Measurements from ENCODE around the gene ALKBH2. TPM values are rescaled to one million over a fixed set of nuclear protein-coding genes. Genes with fewer than 3 reads are reported as not detected.

The ALKBH2 gene
- total and polyA plus RNA-seq, 2 of the 8 experiments (the other 6 are each of a cell fraction or from before 2014, with no cell fraction given): 19.1 to 22.5 TPM

- peak; percentile 39; the same call in 1 of the 2 replicates for TF ChIP-seq E2F6 (IDR thresholded peaks at IDR 0.05)
- TF ChIP-seq ASH2L (IDR thresholded peaks at IDR 0.05; ENCODE audit: low read length): peak; percentile 98
- TF ChIP-seq KDM5A (IDR thresholded peaks at IDR 0.05; ENCODE audit: low read length): peak; percentile 92
- no peak for TF ChIP-seq SUZ12 (IDR thresholded peaks at IDR 0.05; ENCODE audit: low read length)
- TF ChIP-seq NANOG (IDR thresholded peaks at IDR 0.05; ENCODE audit: insufficient read depth, low read depth, low read length, poor library complexity, severe bottlenecking): no peak
- peak; percentile 62; the same call in 1 of the 2 replicates for TF ChIP-seq GTF2F1 (IDR thresholded peaks at IDR 0.05; ENCODE audit: borderline replicate concordance, low read depth, low read length)
- TF ChIP-seq RNF2 (IDR thresholded peaks at IDR 0.05; ENCODE audit: borderline replicate concordance, low read depth, low read length, missing control alignments, poor library complexity, severe bottlenecking): no peak
- TF ChIP-seq HDAC2 (IDR thresholded peaks at IDR 0.05; ENCODE audit: borderline replicate concordance in 1 of 2, low read depth in 2 of 2, low read length in 2 of 2): peak; percentile 22 to 81; a peak in 1 of 4 replicates
- TF ChIP-seq ATF2 (IDR thresholded peaks at IDR 0.05; ENCODE audit: low read length): peak; percentile 73
- TF ChIP-seq SRF (IDR thresholded peaks at IDR 0.05; ENCODE audit: low read depth, low read length): peak; percentile 73
- TF ChIP-seq TCF12 (IDR thresholded peaks at IDR 0.05; ENCODE audit: low read depth, low read length): peak; percentile 50; the same call in 1 of the 2 replicates
- peak; percentile 66 for TF ChIP-seq PHF8 (conservative IDR thresholded peaks at IDR 0.05; ENCODE audit: low read depth, low read length)
- peak; percentile 87 for TF ChIP-seq EGR1 (IDR thresholded peaks at IDR 0.05; ENCODE audit: borderline replicate concordance, low read depth, low read length)
- peak in 1 of 2 experiments; percentile 50; a peak in 1 of 3 replicates for TF ChIP-seq EP300 (IDR thresholded peaks at IDR 0.05; ENCODE audit: borderline replicate concordance in 1 of 2, low read depth in 2 of 2, low read length in 2 of 2)
These were observed 40.6 kb downstream of the ALKBH2 start, which contains the start of gene USP30 (continued) for GRCh38 chr12:109052414-109053323.

Data from H1 (cell line).